G401 (cell line): Measurements from ENCODE around the gene SLC22A9. TPM values are rescaled to one million over a fixed set of nuclear protein-coding genes. Genes with fewer than 3 reads are reported as not detected.
"Not testable (repeated sequence)": the region's sequence is repeated elsewhere in the genome, so short reads cannot be mapped to it uniquely, and the experiment has no call there.

ENCODE experiments used
- DNase-seq: peaks from one replicate; pipeline ENCODE4 v3.0.0-alpha.2; 2015; ENCODE audit warnings: low spot score
- in situ Hi-C: cut with HindIII; loops from 2 replicates; pipeline ENCODE4 v1.10.0; 2016; ENCODE audit warnings: low sequenced_read_pairs, mixed read lengths
- total RNA-seq: library from RNA; depleted of rRNA; stranded (reverse); fragments of >200 nt; shearing (Covaris generic); gene quantifications from 2 replicates; pipeline ENCODE4 v1.2.3, GENCODE V29; 2014; rRNA removed

SLC22A9 gene
- total RNA-seq, 1 experiment from 2014 or later = not detected

- DNase-seq, in situ Hi-C loops: not testable (repeated sequence)
These were observed 65.8 kb downstream of the SLC22A9 start for GRCh38 chr11:63435351-63435750.

GRCh38 chr11:63435831-63436230 is 66.2 kb downstream of the SLC22A9 start:
- DNase-seq, in situ Hi-C loops: not testable (repeated sequence)

GRCh38 chr11:63443714-63444113 is 74.1 kb downstream of the SLC22A9 start:
- DNase-seq = no peak
- in situ Hi-C loops = no loop called here

- in situ Hi-C loops = no loop called here
- DNase-seq = no peak
These were observed 74.6 kb downstream of the SLC22A9 start for GRCh38 chr11:63444160-63444559.

- in situ Hi-C loops = no loop called here
- DNase-seq = no peak
These were observed 75.5 kb downstream of the SLC22A9 start for GRCh38 chr11:63445118-63445517.

GRCh38 chr11:63445720-63446119 is 76.1 kb downstream of the SLC22A9 start:
- in situ Hi-C loops = no loop called here

GRCh38 chr11:63448646-63449045 is 79.1 kb downstream of the SLC22A9 start:
- DNase-seq = no peak
- in situ Hi-C loops = no loop called here

More at GRCh38 chr11:63445720-63446119, 76.1 kb downstream of the SLC22A9 start:
- no peak for DNase-seq

- DNase-seq = no peak
- in situ Hi-C loops = no loop called here
These were observed 90.0 kb downstream of the SLC22A9 start for GRCh38 chr11:63459586-63459985.

Other genes starting within 250 kb of the SLC22A9 start
- not detected in 2 replicates for gene SLC22A24, start 225.6 kb upstream of the SLC22A9 start, total RNA-seq
- not detected in 2 replicates for gene SLC22A25, start 126.2 kb upstream of the SLC22A9 start, total RNA-seq
- gene PLAAT5, start 121.4 kb downstream of the SLC22A9 start, total RNA-seq = not detected in 2 replicates
- not detected in 2 replicates for gene LGALS12, start 136.3 kb downstream of the SLC22A9 start, total RNA-seq
- gene PLAAT4, start 167.0 kb downstream of the SLC22A9 start, total RNA-seq = not detected in 2 replicates
- gene PLAAT2, start 193.6 kb downstream of the SLC22A9 start, total RNA-seq = not detected in 2 replicates
- 19.6 and 26.9 TPM in 2 replicates for gene PLAAT3, start 244.6 kb downstream of the SLC22A9 start, total RNA-seq